Measurements from ENCODE around the gene ERBB3.

- peak; percentile 57 for TF ChIP-seq CTCF (IDR thresholded peaks at IDR 0.05)
- TF ChIP-seq ZFX (IDR thresholded peaks at IDR 0.05; ENCODE audit: borderline replicate concordance) = no peak
Observed at GRCh38 chr12:56084958-56085543, 5.1 kb downstream of the ERBB3 start.

Measured in 22Rv1 (cell line).